Astrocyte of the hippocampus (primary cell): Measurements from ENCODE around the gene PLAC1.
A peak's percentile ranks its signal among the peaks of the same experiment; 100 is the strongest.

Experiments used
- DNase-seq: peaks from one replicate; pipeline ENCODE4 v3.0.0; 2011; ENCODE audit warnings: low read depth, low spot score

PLAC1 gene, protein sequence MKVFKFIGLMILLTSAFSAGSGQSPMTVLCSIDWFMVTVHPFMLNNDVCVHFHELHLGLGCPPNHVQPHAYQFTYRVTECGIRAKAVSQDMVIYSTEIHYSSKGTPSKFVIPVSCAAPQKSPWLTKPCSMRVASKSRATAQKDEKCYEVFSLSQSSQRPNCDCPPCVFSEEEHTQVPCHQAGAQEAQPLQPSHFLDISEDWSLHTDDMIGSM

DNA sequence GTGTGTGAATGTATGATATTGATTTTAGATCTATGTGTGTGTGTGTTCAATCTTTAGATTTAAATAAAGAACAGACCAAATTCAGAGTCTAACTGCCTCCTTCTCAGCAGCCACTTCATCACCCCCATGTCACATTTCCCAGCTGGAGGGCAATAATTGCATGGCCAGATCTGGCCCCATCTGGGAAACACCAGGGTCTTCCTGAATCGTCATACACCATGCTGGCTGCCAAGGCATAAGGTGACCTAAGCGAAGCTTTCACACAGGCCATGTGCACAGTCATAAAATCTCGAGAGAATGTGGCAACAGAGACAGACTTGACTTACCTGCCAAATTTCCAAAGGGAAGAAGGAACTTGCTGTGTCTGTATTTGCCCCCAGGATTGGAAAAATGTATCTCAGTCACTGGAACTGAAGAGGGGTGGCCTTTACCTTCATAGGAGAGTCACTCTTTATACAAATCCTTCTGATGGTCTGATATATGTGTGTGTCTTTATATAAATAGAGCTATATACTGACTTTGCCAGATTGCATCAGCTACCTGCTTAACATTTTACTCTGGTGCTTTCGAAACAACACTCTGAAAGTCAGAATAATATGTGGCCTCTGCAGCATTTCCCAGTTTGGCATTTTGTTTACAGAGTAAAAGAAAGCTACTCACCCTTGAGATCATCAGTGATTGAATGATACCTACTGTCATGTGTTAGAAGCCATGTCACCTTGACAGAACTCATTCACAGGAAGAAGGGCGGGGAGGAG, at the start of gene PLAC1:
Gene PLAC1, minus strand, starts transcription at position 470 of the 758 bp plus-strand sequence. CDS start 91,789 bp downstream, outside the sequence.
- no peak for DNase-seq

DNA sequence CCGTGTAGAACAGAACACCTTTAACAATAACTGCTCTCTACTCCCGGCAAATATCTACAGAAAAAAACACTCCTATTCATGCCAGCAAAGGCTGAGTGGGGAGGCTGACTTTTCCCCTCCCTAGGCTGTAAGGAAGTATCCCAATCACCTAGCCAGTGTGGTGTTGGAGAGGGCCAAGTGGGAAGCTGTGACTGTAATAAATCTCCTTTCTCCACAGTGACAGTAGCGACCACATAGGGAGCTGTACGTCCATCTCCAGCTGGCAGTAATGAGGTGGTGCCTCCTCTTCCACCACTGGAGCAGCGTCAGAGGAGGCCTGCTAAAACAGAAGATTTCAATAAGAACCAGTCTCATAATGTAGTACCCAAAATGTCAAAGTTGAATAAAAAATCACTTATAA, 47.9 kb upstream of the PLAC1 start:
- DNase-seq, result no peak

DNA sequence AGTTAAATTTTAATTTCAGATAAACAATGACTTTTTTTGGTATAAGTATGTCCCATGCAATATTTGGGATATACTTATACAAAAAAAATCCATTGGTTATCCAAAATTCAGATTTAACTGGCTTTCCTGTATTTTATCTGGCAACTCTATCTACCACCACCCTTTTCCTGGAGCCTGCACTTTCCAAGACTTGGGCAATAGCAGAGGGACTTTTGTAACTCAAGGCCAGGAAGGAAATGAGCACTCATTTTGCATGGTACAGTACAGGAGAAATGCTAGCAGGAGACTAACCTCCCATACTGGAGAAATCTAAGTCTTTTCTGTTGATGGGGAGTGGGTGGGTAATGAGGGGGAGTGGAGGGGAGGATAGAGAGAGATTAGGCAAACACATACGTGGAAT, 37.7 kb upstream of the PLAC1 start:
- no peak for DNase-seq

DNA sequence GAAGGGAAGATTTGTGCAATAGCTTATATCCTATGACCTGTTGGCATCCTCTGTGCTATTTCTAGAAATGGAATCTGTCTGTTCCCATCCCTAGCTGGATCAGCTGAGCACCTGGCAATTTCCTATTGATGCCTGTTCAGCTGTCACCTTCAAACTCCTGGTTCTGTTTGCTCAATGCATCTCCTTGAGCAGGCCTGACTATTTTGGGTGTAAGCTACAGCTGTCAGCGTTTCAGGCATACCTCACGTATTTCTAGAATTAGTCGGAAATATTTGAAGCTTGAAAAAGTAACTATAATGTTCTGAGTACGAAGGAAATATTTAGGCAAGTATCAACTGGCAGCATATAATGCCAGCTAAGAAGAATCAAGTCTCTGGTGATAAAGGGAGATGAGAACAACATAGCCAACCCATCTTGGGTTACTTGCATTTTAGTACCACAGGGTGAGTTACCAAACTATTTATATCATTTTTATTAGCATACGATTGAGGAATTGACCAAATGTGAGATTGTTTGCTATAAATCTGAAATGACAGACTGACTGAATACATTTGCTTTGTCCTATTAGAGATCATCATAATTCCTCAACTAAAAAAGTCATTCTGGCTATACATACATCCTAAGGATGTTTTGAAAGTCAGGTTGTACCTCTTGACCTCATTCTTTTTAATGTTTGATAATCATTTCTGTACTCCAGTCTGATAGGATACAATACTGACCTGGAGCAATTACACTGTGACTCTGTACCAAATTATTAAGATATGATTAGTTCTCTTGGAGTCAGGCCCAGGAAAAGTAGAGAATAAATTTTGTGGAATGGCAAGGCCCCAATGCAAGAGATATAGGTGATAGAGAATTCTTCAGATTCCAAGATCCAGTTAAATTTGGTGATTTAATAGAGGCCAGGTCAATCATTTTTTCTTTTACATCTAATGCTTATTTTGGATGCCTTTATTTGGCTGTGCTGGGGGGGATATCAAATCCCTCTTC, 36.4 kb upstream of the PLAC1 start:
- no peak for DNase-seq

DNA sequence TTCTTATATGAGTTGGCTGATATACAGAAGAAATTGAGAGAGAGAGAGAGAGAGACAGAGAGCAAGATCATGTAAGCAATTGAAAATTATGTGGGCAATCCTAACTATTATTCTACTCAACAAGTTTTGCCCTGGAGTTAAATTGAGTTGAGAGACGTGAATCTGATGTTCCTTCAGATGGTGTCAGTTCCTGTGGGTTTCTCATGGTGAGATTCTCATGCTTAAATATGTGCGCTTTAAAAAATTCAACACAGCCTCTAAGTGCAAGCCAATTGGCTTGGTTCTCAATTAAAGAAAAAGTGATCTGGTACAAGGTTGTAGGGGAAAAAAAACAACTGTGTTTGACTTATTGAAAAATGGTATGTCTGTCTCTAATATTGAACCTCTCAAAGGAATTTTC, 35.4 kb upstream of the PLAC1 start:
- DNase-seq, result no peak

DNA sequence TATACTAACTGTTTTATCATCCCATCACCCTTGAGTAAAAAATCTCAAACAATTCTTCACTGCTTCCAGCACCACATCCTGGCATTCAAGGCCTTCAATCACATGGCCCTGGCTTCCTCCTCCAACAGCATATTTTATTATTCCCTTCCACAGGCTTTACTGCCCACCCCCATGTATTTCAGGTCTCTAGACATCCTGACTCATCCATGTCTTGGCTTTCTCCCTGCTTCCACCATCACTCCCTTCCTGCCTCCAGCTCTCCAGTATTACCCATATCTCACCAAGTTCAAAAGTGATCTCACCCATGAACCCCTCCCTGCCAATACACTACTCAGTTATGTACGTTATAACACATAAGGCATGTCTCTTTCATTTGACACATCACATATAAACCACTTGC, 34.7 kb upstream of the PLAC1 start:
- peak; percentile 21 for DNase-seq

DNA sequence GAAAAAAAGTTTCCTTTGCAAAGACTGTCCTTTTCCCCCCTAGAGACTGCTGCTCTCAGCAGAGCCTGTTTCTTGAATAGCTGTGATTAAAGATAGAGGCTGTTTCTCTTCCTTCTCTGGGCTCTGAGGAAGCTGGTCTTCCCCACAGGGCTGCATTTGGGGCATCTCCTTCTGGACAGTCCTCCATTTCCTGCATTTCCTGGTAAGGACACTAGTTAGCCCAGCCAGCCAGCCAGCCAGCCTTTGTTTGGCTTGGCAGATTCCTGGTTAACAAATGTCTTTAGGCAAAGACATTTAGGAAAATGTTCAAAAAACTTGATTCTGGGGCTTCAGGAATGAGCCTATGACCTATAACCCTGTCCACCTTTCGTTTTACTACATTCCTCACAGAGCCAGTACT, 34.0 kb upstream of the PLAC1 start:
- DNase-seq, result peak; percentile 7

DNA sequence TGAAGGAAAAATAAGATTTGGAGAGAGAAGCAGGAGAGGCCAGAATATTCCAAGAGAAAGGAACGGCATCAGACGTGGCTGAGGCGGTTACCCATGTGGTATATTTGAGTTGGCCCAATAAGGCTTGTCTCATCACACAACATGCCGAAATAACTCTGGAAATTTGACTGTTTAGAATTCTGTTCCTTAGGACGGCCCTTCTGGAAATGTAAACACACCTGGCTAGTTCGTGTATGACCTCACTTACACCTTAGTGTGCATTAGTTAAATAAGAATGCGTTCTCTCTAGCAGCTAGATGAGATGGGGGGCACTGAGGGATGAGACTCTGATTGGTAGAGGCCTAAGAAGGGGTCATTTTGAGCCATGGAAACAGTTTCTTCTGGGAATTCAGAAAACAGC, 33.2 kb upstream of the PLAC1 start:
- DNase-seq, result no peak

DNA sequence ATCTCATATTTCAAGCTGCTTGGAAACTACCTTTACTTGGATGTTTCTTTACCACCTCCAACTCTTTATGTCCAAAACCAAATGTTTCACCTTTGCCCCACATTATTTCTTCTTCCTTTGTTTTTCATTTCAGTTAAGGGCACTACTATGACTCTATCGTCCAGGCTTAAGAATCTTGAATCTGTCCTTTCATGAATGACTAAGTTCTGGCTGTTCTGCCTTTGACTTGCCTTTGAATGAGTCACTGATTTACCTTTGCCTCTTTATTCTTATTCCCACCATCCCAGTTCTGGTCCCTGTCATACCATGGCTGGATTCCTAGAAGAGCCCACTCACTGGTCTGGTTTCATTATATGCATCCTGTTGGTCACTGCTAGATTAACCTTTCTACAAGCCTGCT, 30.6 kb upstream of the PLAC1 start:
- DNase-seq, result peak; percentile 5

DNA sequence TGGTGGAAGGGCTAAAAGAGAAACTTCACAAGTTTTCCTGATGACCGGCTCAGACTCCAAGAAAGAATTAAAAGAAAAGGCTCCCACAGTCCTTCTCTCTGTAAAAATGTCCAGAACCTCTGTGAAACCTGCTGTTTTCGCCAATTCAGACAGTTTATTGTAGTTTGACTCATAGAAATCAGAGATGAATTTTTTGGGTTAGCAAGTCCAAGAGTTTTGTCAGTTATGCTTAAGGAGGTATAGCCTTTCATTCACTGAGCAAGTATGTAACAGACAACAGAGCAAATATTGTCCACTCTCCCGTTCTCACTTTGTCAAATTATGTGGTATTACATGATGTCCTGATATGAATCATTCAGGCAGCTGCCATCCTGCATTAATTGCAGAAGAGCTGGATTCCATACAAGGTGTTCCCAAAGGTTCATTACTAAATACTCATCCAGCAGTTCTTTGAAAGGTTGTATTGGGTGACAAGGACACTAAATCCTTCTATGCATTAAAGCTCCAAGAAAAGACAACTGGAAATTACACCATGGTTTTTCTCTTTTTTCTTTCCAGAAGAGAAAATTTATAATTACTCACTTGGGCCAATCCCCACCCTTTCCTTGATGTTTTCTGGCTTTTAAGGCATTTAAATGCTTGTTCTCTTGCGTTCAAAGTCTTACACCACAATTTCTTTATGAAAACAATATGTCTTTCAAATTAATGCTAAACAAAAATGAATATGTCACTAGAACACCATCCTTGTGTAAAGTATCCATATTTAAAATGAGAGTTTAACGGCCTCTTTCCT, 30.0 kb upstream of the PLAC1 start:
- DNase-seq, result no peak

DNA sequence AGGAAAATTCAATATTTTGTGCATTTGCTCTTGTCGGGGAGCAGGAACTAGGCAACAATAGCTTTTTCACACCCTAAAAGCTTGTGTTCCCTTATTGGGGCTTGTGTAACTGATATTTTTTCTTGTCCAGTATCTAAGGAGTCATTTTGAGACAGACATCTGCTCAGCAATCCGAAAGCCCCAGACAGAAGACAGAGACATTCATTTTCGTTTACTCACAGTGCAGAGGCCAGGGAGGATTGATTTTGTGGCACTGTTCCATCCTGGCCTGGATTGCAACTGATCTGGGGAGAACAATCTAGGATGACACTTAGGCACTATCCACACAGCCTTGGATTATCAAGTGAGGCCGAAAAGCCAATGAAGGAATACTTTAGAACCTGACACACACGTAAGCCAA, 27.4 kb upstream of the PLAC1 start:
- no peak for DNase-seq

DNA sequence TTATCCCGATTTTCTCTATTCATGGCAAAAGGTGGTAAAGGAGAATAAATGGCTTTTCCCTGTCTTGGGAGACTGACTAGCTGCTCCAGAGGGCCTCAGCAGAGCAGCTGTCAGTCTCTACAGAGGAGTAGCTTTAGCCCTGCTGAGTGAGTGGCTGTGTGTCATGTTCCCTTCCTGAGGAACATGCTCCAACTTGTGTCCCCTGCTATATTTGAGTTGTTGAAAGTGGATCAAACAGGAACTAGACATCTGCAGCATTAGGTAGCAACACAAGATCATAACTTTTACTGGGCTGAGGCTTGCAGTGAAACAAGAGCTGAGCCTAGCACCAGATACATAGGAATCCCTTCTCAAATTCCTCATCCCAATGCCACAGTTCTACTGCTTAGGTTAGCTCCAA, 26.7 kb upstream of the PLAC1 start:
- no peak for DNase-seq

DNA sequence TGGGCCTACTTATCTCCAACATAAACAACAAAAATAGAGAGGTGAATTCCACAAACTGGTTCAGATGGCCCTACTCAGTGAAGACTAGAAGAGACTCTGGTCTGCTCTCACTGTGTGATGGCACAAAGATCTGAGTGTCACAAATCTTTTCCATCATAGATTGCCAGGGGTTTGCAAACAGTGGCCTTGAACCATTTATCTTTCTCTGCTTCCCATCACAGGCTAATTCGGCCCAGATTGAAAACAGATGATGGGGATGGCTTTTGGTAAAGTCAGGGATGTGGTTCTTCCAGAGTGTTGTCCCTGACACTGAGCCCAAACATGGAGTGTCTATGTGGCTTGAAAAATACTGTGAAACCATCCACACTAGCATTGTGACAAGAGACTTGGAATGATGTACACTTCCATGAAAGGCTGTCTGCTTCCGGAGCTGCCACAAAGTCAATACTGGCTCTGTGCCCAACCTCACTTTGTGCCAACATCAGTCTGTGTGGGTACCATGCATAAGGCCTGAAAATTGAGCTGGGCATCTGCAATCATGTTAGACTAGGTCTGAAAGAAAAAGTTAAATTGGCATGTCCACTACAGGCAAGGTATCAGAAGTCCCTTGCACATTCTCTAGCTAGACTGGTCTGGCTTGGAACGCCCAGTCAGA, 25.2 kb upstream of the PLAC1 start:
- DNase-seq, result no peak

DNA sequence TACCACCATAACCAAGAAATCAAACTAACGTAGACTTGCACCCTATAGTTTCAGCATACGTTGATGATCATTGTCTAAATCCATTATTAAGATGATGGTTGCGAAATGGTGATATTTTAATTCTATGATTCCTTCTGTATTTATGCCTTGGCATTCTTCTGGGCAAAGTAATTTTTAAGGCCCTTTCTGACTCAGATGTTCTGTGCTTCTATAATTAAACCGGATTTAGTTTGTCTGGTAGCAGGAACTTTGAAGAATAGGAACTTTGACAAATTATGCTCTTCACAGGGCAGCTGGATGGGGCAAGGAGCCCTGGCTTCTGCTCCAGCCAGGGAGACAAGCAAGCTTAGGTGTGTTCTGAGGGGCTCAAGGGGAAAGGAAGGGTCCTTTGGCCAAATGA, 23.8 kb upstream of the PLAC1 start:
- DNase-seq, result no peak

DNA sequence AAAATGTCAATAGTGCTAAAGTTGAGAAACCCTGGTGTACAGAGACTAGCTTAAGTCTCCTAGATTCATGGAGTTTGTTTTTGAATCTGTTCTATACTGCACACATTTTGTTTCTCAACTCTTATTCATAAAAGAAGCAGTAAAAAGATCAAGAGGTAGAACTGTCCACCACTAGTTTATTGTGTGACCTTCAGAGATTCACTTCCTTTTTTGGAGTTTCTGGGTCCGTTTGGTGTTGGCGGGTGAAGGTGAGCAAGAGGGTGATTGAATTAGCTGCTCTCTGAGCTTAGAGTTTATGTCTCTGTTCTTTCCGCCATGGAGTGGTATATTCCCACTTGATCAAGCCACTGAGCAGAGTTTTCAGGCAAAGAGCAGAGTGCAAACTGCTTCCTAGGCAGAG, 21.4 kb upstream of the PLAC1 start:
- DNase-seq, result no peak

DNA sequence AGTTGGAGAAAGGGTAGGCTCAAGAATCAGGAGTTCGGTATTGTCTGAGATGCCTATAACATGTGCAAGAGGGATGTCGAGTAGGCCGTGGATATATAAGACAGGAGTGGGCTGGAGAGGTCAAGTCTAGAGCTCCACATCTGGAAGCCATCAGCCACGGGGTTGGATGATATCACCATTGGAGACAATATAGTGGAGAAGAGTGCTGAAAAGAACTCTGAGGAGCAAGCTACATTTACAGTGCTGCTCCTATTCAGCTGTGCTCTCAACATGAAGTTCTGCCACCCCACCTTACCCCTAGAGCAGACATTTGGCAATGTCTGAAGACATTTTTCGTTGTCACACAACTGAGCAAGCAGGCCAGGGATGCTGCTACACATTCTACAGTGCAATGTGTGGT, 20.9 kb upstream of the PLAC1 start:
- no peak for DNase-seq

DNA sequence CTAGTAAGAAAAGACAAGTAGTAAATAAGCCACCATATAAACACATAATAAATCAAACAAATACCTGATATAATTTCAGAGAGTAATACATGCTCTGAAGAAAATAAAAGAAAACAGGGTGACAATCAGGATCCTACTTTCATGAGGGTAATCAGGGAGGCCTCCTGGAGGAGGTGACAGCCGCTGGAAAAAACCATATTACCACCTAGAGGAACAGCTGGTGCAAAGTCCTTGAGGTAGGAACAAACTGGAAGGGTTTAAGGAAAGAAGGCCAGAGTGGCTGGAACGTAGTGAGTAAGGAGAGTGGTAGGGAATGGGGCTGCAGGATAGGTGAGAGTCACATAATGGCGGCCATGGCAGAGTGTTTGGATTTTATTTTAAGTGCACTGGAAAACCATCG, 19.1 kb upstream of the PLAC1 start:
- no peak for DNase-seq

DNA sequence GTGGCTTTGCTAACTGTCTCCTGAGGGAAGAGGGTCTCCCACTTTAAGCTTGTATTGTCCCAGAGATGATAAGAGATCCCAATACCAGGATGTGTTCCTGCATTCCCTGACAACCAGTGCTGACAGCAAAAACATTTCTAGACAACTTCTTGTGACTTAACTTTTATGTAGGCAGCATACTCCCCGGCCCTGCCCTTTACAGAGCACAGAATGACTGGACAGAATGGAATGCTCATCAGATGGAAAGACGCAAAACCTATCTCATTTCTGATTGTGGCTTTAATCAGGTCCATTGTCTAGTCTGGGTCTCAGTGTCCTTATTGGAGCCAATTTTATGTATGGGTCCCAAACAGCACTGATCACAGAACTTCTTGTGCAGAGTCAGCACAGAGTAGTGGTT, 18.2 kb upstream of the PLAC1 start:
- DNase-seq, result peak; percentile 53

DNA sequence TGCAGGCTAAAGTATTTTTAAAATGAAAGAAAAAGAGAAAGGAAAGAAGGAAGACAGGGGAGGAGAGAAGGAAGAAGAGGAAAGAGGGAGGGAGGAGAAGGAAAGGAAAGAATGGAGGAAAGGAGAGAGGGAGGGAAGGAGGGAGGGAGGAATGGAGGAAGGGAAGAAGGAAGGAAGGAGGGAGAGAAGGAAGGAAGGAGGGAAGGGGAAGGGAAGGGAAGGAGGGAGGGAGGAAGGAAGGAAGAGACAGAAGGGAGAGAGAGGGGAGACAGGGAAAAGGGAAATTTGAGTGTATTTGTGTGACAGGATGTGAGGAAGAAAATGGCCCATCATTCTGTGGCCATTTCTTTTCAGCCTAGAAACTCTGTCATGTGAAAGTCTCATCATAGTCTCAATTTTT, 14.9 kb upstream of the PLAC1 start:
- DNase-seq, result no peak

DNA sequence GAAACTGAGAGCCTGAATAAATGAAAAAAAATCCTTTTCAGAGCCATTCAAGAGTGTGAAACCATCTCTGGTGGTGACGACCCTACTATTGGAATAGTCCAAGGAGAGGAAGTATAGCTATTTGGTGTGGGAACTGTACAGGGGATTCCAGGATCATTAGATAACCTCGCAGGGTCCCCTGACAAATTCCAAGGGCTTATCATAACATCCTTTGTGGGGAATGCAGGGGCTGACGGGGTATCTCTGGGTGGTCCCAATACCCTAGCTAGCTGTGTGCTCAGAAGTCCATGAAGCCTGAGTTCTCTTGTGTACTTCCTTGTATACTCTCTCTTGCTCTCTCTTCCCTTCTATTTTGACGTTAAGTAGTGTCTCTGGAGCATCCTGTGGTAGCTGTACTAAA, 13.8 kb upstream of the PLAC1 start:
- no peak for DNase-seq

DNA sequence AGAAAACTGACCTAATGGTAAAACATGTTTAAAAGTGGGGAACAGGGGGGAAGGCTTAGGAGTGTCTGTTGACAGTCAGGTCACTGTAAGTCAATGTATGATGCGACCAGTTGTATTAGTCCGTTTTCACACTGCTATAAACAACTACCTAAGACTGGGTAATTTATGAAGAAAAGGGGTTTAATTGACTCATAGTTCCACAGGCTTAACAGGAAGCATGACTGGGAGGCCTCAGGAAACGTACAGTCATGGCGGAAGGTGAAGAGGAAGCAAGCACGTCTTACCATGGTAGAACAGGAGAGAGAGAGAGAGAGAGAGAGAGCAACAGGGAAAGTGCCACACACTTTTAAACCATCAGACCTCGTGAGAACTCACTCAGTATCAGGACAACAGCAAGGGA, 13.0 kb upstream of the PLAC1 start:
- no peak for DNase-seq
